HG03575 (cell line): ENCODE data around the gene SPTBN4.

Experiments
- ATAC-seq: cut with Tn5 transposase; IDR thresholded peaks from one replicate; pipeline ENCODE4 v1.9.1; 2021; ENCODE audit not compliant: unreplicated experiment, insufficient number of reproducible peaks, low FRiP score; ENCODE audit errors: extremely low read depth

The SPTBN4 gene

DNA sequence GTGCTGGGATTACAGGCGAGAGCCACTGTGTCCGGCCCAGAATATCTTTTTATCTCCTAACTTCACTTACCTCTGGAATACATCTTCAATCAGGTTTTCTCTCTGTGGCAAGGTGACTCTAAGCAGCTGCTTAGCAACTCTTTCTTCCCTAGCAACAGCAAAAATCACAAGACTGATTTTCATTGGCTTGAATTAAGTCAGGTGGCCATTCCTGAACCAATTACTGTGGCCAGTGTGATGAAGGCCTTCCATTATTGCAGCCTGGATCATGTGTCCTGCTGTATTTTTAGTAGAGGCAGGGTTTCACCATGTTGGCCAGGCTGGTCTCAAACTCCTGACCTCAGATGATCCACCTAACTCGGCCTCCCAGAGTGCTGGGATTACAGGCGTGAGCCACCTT lies 125.4 kb downstream of the SPTBN4 start:
- no peak for ATAC-seq

DNA sequence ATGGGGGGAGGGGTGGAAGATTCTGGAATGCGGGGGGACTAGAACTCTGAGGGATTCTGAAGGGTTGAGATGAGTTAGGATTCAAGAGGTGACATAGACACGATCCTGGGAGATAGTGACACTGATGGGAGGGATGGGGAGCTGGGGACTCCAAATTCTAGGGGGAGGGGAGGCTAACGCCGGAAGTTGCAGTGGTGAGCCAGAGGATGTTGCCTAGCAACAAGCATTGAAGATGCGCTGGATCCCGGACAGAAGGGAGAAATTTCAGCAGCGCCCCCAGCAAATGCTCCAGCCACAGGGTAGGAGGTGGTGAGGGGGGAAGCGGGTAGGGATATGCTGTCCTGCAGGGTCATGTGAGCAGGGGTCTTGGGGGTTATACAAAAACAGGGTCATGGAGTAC lies 127.5 kb downstream of the SPTBN4 start:
- no peak for ATAC-seq

DNA sequence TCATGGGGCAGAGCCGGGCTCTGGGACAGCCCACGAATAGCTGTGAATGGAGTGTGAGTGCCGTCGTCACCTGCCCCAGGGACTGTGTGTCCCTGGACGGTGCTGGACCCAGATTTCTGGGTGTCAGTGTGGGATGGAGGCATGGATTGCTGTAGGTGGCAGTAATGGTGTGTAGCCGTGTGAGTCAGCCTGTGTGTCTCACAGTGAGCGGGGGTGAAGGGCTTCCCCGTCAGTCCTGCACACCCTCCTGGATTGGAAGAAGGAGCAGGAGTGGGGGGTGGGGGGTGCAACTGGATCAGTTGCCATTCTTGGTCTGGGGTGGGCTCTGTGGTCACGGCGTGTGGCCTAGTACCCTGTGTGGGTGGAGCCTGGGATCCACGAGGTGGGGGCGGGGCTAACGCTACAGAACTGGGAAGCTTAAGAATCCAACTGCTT lies 127.9 kb downstream of the SPTBN4 start:
- ATAC-seq, result no peak

DNA sequence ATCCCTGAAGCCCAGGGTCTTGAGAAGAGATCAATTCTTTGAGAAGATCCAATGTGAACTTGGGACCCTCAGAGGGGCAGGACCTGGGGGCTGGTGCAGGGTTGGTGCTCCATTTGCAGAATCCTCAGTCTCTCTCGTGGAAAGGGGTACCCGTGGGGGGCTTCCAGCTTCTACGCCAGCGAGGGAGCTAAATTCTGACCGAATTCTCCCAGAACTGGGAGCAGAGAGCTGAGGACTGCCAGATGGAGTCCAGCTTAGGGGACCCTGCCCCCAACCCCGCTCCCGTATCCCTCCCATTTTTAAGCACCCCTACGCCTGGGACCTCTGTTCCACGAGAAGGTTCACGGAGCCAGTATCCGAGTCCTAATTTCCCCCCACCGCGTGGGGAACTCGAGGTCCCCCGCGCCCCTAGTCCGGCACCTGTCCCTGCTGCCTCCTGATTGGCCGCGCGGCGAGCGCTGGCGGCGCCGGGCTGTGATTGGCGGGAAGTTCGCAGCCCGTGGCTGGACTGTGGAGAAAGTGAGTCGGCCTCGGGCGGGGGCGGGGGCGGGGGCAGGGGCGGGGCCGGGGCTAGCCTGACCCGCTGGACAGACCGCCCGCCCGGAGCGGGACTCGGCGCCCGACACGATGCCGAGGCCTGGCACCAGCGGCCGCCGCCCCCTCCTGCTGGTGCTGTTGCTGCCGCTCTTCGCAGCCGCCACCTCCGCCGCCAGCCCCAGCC lies 130.0 kb downstream of the SPTBN4 start:
- no peak for ATAC-seq

DNA sequence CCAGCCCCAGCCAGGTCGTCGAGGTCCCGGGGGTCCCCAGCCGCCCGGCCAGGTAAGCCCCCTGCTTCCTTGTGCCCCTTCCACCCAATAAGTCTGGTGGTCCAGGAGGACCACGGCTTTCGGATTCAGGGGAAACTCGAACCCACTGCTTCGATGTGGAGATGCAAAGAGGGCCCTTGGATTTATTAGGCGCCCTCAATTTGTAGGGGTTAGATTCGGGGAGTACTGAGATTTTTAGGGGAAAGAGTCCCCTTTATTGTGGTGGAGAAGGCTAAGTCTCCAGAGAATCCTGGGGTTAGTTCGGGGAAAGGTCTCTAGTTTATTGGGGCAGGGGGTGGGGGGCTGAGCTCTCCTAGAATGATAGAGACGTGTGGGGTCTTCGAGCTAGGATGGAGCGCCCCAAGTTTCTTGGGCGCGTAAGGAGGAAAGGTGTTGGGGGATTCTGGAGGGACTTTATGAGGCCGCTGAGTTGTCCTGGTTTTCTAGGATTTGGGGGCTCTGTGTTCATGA lies 130.6 kb downstream of the SPTBN4 start:
- ATAC-seq, result no peak

DNA sequence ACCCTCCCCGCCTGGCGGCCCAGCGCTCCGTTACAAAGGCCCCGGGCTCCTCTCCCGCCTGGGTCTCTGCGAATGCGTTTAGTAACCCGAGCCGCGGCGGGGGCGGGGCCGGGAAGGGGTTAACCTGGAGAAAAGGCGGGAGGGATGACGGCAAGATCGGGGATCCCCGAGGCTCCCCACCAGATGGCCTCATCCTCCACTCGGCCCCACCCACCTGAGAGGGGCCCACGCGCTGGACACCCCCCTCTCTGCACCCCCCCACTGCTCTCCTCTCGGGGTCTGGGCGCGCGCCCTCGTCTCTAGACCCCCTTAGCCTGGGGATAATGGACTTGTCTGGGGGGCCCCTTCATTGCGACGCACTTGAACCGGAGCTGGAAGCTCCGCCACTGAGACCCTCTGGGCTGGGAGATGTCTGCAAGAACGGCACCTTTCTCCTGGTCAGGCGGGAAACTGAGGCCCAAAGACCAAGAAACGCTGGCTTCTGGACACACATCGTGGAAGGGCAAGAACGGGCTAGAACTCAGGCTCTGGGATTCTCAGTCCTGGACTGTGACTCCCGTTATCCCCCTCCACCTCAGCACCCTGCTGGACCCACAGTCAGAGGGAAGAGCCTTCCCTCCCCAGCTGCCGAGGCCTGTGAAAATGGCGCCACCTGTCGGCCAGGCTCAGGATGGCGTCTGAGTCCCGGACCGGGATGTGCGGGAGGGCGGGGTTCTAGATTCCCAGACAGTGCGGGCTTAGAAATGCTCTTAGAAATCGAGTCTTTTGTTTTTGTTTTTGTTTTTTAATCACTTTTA lies 131.5 kb downstream of the SPTBN4 start:
- ATAC-seq, result no peak

DNA sequence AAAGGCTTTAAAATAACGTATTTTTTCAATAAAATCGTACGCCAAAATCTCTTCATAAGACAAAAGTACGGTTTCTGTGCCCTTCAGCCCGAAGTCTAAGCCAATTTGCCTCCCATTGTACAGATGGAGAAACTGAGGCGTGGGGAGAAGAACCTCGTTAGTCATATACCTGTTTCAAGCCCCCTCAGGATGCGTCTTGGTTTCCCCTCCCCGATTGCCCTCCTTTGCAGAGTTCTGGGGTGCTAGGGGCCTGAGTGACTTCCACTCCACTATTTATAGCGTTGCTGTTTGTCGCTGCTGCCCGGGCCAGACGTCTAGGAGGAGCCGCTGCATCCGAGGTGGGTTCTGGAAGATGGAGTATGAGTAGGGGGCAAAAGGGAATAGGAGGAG lies 132.1 kb downstream of the SPTBN4 start:
- no peak for ATAC-seq

DNA sequence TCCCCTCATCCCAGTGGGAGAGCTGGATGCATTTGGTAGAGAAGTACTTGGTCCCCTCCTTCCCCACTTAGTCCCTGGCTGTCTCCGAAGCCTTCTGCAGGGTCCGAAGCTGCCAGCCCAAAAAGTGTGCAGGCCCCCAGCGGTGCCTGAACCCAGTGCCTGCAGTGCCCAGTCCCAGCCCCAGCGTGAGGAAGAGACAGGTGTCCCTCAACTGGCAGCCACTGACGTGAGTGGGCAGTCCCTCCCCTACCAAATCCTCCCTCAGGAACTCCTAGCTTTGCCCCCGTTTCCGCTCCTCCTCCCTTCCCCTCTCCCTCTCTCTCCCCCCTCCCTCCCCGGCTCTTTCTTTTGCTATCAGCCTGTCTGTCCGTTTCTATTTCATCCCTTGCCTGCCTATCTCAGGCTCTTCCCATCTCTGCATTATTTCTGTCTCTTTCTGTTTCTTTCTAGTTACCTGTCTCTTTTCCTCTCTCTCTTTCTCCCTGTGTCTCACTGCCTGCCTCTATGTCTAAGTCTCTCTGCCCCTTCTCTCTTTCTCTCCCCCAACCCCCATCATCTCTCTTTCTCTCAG lies 132.6 kb downstream of the SPTBN4 start:
- ATAC-seq, result no peak

DNA sequence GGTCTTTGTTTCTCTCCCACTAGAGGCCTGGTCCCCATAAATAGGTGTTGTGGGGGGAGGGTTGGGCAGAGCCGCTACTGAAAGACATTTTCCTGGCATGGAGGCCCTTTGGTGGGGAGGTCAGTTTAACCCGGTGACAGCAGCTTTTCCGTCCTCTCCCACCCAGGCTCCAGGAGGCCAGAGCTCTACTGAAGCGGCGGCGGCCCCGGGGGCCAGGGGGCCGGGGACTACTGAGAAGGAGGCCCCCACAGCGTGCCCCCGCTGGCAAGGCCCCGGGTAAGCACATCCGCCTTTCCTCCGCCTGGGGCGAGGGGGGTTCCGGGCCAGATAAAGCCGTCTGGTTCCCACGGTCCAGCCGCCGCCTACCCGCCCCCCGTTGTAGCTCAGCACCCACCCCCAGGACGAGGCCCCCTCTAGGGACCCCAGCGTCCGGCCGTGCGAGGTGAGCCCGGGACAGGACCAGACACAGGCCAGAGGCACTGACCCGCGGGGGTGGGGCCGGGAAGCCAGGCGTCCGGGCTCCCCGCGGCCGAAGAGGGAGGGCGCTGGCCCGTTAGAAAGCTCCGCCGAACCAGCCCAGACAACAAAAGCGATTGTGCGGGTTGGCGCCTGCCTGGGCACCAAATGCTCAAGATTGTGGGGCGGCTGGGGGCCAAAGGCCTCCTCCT lies 133.2 kb downstream of the SPTBN4 start:
- no peak for ATAC-seq

DNA sequence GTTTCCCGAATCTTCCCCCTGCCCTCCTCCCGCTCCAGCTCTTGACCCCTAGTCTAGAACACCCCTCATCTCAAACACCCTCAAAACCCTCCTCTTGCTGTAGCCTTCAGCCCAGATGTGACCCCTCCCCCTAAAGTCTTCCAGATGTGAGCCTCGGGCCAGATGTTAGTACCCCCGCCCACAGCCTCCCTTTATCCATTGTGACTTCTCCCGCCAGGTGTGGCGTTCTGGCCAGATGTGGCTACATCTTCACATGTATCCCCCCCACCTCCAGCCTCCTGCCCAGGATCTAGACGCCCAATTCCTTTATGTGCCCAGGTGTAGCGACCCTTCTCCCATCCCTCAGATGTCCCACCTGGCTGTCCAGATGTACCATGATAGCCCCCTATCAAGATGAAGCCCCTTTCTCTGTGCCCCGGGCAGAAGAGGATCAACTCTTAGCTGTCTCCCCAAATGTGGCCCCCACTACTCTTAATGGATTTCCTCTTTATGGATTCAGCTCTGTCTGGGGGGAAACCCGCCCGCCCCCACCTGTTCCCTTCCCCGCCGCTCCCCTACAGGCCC lies 133.9 kb downstream of the SPTBN4 start:
- ATAC-seq, result no peak

DNA sequence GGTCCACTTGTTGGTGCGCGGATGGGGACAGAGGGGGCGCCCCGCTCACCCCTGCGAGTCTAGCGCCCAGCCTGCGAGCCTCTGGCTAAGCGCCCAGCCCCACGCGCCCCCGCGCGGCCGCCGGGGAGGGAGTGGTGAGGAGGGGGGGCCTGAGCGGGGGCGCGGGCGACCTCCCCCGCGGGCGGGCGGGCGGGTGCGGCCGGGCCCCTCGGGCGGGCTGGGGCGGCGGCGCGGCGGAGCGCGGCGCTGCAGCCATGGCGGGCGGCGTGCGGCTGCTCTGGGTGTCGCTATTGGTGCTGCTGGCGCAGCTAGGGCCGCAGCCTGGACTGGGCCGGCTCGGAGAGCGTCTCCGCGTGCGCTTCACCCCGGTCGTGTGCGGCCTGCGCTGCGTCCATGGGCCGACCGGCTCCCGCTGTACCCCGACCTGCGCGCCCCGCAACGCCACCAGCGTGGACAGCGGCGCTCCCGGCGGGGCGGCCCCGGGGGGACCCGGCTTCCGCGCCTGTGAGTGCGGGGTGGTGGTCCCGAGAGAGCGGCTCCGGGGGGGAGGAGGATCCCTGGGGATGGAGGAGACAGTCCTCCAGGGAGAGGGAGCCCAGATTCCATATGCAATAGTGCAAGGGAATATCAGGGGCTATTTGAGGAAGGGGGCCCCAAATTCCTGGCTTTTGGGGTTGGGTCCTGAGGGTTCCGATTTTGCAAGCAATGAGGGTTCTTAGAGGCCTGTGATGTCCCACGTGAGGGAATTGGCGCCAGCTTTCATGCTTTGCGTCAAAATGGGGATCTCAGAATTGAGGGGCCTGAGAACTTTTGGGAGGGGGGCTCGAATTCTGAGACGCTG lies 134.6 kb downstream of the SPTBN4 start, which contains the start of gene LTBP4:
Gene LTBP4 (plus strand): TSS at position 236 of the 841 bp plus-strand sequence. CDS start 19 bp downstream, at position 255.
- no peak for ATAC-seq

DNA sequence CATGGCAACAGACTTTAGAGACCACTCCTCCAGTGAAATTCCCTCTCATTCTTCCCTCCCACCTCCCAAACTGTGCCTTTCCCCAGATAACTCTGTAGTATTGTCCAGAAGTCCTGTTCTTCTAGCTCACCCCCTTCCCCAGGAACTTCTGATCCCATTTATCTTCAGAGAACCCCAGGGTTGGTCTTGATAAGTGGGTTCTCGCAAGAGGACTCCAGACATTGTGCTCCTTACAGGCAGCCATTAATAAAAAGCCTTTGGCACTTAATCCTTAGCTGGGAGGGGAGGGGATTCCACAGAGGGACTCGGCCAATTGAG lies 136.2 kb downstream of the SPTBN4 start:
- ATAC-seq, result no peak

DNA sequence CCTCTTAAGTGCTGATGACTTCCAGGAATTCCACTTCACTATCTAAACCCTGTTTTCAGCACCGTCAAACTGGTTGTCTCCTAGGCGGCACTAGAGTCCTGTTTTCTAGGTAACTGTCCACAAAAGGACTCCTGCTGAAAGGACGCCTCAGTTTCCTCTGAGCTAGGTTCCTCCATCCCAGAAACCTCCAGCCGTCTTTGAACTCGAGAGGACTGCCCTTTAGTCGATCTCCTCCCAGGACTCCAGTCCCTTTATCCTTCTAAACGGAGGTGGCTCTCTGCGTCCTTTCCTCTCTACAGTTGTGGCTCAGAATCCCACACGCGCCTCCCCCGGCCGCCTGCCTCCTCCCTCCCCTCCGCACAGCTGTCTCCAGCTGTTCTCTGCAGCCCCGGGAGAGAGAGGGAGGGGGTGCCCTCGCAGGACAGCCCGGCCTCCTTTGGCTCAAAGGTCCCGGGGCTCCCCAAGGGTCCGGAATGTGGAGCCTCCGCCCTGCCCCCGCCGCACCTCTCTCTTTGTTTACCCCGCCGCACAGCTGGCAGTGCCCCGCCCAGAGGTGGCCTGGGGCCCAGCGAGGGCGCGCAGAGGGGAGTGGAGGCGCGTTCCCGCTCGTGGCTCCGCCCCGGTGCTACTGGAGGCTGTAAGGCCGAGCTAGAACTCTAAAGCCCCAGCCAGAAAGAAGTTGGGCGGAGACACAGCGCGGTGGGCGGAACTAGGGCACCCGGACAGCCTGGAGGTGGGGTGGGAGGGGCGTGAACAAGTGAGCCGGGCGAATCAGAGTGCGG lies 136.8 kb downstream of the SPTBN4 start:
- ATAC-seq, result peak; percentile 43

DNA sequence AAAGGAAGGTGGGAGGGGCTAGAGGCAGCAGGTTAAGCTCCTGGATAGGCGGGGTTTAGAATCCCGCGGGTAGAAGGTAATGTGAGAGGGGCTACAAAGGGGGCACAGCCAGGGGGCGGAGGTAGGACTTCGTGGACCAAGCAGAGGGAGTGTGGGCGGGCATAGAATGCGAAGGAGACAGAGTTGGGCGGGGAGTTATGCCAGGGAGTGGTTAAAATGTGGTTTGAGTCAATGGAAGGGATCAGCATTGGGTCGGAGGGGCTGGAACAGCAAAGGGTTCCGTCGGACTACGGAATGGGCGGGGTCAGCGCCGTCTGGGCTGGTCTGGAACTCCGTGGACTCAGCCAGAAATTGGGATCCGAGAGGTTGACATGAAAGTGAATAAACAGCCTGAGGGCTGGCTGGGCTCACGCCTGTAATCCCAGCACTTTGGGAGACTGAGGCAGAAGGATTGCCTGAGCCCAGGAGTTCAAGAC lies 137.4 kb downstream of the SPTBN4 start:
- ATAC-seq, result no peak

DNA sequence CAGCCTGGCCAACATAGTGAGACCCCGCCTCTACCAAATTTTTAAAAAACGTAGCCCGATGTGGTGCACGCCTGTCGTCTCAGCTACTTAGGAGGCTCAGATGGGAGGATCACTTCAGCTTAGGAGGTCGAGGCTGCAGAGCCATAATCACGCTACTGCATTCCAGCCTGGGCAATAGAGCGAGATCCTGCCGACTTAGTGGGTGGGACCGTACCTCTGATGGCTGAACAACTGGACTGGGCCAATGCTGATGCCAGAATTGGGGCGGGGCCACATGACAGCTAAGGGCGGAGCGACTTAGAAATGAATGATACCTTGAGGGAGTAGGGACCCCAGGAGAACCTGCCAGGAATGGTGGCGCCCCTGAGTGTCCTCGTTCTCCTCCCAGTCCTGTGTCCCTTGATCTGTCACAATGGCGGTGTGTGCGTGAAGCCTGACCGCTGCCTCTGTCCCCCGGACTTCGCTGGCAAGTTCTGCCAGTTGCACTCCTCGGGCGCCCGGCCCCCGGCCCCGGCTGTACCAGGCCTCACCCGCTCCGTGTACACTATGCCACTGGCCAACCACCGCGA lies 137.9 kb downstream of the SPTBN4 start:
- no peak for ATAC-seq

DNA sequence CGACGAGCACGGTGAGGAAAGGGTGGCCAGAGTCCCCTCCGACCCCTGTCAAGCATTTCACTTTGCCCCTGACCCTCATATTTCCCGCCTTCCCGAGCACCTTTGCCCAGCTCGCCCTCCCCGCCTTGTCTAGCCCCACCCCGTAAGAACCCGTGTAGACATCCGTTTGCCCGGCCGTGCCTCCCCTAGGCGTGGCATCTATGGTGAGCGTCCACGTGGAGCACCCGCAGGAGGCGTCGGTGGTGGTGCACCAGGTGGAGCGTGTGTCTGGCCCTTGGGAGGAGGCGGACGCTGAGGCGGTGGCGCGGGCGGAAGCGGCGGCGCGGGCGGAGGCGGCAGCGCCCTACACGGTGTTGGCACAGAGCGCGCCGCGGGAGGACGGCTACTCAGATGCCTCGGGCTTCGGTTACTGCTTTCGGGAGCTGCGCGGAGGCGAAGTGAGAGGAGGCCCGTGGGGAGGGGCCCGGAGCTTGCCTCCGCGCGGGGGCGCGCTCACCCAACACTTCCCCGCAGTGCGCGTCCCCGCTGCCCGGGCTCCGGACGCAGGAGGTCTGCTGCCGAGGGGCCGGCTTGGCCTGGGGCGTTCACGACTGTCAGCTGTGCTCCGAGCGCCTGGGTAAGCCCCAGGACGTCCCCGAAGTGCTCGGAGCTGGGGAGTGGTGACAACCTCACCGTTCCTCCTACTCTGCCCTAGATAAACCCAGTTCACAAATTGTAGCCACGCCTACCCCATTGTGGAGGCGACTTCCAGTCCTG lies 138.6 kb downstream of the SPTBN4 start:
- ATAC-seq, result no peak
